Activated T-cell treated with anti-CD3 and anti-CD28 coated beads, Interleukin-2, amount 50 U/mL, for 72 hours (primary cell): Measurements from ENCODE around the gene GAS6. TPM values are rescaled to one million over a fixed set of nuclear protein-coding genes. Genes with fewer than 3 reads are reported as not detected.
"Not testable (repeated sequence)": the region's sequence is repeated elsewhere in the genome, so short reads cannot be mapped to it uniquely, and the experiment has no call there.

Experiments used
- ATAC-seq, 2 donors: fragments of 150-1000 bp; cut with Tn5 transposase; replicated peaks in 1 of 2; 2 replicates each; pipeline ENCODE4 v1.10.0; 2021; ENCODE audit warnings: moderate library complexity in 2 of 2, mild to moderate bottlenecking in 1 of 2
- DNase-seq, 2 donors: peaks; one replicate each; pipeline ENCODE4 v3.0.0; 2021 to 2022; ENCODE audit warnings: mixed read lengths in 1 of 2
- H3K27ac Mint-ChIP-seq: one replicate; pipeline ENCODE4 v1.8.0; 2022; ENCODE audit warnings: mild to moderate bottlenecking, moderate library complexity, mixed read lengths
- H3K27me3 Mint-ChIP-seq: one replicate; pipeline ENCODE4 v1.8.0; 2022; ENCODE audit warnings: low read depth, mixed read lengths
- H3K36me3 Mint-ChIP-seq, 2 donors: one replicate each; pipeline ENCODE4 v1.8.0; 2022; ENCODE audit warnings: mixed read lengths in 2 of 2, mild to moderate bottlenecking in 1 of 2; ENCODE audit not compliant: insufficient read depth in 2 of 2
- H3K4me1 Mint-ChIP-seq: one replicate; pipeline ENCODE4 v1.8.0; 2022; ENCODE audit warnings: low read depth, mixed read lengths
- H3K4me3 Mint-ChIP-seq, 2 donors: one replicate each; pipeline ENCODE4 v1.8.0; 2022; ENCODE audit warnings: mild to moderate bottlenecking in 2 of 2, mixed read lengths in 2 of 2, moderate library complexity in 2 of 2
- H3K9me3 Mint-ChIP-seq, 2 donors: one replicate each; pipeline ENCODE4 v1.8.0; 2022; ENCODE audit warnings: mixed read lengths in 2 of 2
- total RNA-seq, 2 donors: library from RNA; stranded (reverse); gene quantifications; one replicate each; pipeline ENCODE4 v1.2.3, GENCODE V29; 2022

GAS6 gene
- total RNA-seq, 2 donors from 2014 or later, result 0.46 to 1.5 TPM

- DNase-seq (no peak), ATAC-seq (no peak)
- H3K9me3 Mint-ChIP-seq, result peaks cover 3% of the 10 kb centered on the region in 2 donors
- H3K4me3 Mint-ChIP-seq, result no peak overlapping the region
- H3K27ac Mint-ChIP-seq, result no peak overlapping the region
- peaks cover 12% of the 10 kb centered on the region for H3K27me3 Mint-ChIP-seq
- H3K36me3 Mint-ChIP-seq, result peaks cover 0 to 5% of the 10 kb centered on the region in 2 donors
- H3K4me1 Mint-ChIP-seq, result peaks cover 36% of the 10 kb centered on the region
Observed at GRCh38 chr13:113841353-113841650, 22.6 kb downstream of the GAS6 start.

GRCh38 chr13:113840541-113841352 lies 23.1 kb downstream of the GAS6 start:
- H3K9me3 Mint-ChIP-seq, result peaks cover 3% of the 10 kb centered on the region in 2 donors
- H3K27ac Mint-ChIP-seq, result no peak overlapping the region
- DNase-seq (no peak), ATAC-seq (no peak)
- peaks cover 0 to 5% of the 10 kb centered on the region in 2 donors for H3K36me3 Mint-ChIP-seq
- no peak overlapping the region for H3K4me3 Mint-ChIP-seq
- peaks cover 30% of the 10 kb centered on the region for H3K4me1 Mint-ChIP-seq
- peaks cover 12% of the 10 kb centered on the region for H3K27me3 Mint-ChIP-seq

DNA sequence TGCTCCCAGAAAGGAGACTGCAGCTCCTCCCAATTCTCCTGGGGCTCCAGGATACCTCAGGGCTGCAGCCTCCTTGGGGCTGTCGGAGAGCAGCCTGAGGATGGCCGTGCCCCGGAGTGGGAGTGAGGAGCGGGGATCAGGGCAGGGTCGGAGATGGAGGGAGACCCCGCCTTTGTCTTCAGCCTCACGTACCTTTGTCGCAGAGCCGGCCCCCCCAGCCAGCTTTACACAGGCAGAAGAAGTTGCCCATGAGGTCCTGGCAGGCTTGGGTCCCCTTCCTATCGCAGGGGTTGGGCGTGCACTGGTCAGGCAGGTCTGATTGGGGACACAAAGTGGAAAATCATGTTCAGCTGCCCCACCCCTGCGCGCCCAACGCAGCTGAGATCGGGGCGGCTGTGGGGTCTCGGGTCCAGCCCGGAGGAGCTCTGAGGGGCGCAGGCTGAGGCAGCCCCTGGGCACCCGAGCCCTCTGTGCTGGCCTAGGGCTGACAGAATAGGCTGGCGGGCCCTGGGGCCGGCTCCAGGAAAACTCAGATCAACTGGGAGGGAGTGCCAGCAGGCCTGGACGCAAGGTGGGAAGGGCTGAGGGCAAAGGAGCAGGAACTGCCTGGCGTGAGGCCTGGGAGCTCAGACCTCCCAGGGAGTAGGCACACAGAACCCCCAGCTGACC lies 24.2 kb downstream of the GAS6 start:
- Mint-ChIP-seq H3K27me3 (peaks cover 11% of the 10 kb centered on the region), H3K27ac (no peak overlapping the region), H3K36me3 (peaks cover 0 to 5% of the 10 kb centered on the region in 2 donors), H3K9me3 (peaks cover 3% of the 10 kb centered on the region in 2 donors), H3K4me3 (no peak overlapping the region), H3K4me1 (peaks cover 19% of the 10 kb centered on the region)
- DNase-seq (no peak), ATAC-seq (no peak)

DNA sequence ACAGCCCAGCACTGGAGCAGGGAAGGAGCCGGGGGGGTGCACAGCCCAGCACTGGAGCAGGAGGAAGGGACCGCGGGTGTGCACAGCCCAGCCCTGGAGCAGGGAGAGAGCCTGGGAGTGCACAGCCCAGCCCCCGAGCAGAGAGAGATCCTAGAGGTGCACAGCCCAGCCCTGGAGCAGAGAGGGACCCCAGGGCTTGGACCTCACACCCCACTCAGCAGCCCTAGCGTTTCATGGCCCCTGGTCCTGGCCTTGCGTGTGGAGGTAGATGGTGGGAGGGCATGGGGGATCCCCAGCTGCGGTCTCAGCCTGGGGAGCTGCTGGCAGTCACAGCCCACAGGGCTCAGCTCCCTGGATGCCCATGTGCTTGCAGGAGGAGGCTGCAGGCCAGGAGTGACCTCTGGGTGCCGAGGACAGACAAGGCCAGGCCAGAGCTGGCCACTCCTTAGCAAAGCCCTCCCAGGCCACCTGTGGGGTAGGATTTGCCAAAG lies 25.1 kb downstream of the GAS6 start:
- H3K9me3 Mint-ChIP-seq, result peaks cover 3% of the 10 kb centered on the region in 2 donors
- DNase-seq, result no peak
- no peak overlapping the region for H3K4me3 Mint-ChIP-seq

DNA sequence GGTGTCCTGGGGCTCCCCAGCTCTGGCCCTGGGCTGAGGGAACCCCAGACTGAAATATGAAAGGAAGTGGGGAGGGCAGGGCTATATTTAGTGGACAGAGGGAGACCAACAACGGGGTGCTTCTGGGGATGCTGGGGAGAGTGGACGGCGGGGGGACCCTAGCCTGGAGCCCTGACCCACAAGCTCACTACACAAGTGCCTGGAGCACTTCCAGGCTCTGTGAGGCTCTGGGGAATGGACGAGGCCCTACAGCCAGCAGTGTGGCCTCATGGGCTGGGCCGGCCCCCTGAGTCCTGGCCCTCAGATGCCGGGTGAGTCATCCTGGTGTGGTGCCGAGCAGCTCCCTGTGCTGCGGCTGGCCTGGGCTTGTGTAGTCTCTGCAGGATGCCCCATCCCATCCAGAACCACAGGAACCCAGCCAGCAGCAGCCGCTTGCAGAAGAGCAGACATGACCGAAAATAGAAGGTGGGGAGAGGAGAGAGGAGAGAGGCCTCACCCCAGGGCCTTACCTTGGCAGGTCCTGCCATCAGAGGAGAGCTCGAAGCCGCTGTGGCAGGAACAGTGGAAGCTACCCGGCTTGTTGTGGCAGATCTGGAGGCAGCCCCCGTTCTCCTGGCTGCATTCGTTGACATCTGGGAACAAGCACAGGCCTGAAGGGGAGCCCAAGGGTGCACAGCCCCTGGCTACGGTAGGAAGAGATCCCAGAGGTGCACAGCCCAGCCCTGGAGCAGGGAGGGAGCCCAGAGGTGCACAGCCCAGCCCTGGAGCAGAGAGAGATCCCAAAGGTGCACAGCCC lies 26.1 kb downstream of the GAS6 start:
- Mint-ChIP-seq H3K9me3 (peaks cover 3% of the 10 kb centered on the region in 2 donors), H3K4me1 (peaks cover 17% of the 10 kb centered on the region), H3K27me3 (no peaks in the 10 kb centered on the region), H3K27ac (no peak overlapping the region), H3K4me3 (no peak overlapping the region), H3K36me3 (peaks cover 0 to 5% of the 10 kb centered on the region in 2 donors)
- no peak for DNase-seq
- ATAC-seq, result peak in 1 of 2 donors; percentile 19

More for the DNA sequence above, 25.1 kb downstream of the GAS6 start:
- peaks cover 0 to 5% of the 10 kb centered on the region in 2 donors for H3K36me3 Mint-ChIP-seq
- H3K27ac Mint-ChIP-seq, result no peak overlapping the region
- H3K27me3 Mint-ChIP-seq, result peaks cover 1% of the 10 kb centered on the region
- H3K4me1 Mint-ChIP-seq, result peaks cover 17% of the 10 kb centered on the region
- ATAC-seq, result no peak

DNA sequence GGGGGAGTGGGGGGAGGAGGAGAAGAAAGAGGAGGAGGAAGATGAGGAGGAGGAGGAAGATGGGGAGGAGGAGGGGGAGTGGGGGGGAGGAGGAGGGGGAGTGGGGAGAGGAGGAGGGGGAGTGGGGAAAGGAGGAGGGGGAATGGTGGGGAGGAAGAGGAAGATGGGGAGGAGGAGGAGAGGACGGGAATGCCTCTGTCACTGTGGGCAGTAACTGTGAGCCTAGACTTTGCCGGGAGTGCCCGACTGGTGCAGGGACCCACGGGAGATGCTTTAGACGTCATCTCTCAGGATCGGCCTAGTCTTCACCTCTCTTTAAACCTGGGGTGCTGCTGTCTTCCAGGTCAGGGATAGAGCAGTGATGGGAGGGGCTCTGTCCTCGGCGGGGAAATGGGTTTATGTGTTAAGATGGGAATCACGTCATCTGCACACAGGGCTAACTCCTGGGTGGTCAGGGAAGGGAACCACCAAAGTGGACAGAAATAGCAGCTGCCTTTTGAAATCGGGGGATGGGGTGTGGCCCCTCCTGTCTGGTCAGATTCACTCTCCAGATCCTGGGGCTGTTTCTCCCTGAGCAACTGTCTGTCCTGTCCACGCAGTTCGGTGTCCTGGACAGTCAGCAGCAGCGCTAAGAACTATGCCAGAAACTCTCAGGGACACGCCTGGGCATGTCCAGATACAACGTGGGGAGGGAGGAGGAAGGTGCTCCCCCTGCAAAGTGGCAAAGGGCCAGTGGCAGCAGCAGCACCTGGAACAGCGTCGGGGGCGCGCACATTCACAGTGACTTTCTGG lies 26.9 kb downstream of the GAS6 start:
- Mint-ChIP-seq H3K27me3 (no peaks in the 10 kb centered on the region), H3K4me3 (no peak overlapping the region), H3K36me3 (peaks cover 0 to 3% of the 10 kb centered on the region in 2 donors), H3K27ac (peak overlapping the region; percentile 24), H3K4me1 (peaks cover 13% of the 10 kb centered on the region), H3K9me3 (peaks cover 2% of the 10 kb centered on the region in 2 donors)
- ATAC-seq (peak; percentile 25 to 31), DNase-seq (no peak)

DNA sequence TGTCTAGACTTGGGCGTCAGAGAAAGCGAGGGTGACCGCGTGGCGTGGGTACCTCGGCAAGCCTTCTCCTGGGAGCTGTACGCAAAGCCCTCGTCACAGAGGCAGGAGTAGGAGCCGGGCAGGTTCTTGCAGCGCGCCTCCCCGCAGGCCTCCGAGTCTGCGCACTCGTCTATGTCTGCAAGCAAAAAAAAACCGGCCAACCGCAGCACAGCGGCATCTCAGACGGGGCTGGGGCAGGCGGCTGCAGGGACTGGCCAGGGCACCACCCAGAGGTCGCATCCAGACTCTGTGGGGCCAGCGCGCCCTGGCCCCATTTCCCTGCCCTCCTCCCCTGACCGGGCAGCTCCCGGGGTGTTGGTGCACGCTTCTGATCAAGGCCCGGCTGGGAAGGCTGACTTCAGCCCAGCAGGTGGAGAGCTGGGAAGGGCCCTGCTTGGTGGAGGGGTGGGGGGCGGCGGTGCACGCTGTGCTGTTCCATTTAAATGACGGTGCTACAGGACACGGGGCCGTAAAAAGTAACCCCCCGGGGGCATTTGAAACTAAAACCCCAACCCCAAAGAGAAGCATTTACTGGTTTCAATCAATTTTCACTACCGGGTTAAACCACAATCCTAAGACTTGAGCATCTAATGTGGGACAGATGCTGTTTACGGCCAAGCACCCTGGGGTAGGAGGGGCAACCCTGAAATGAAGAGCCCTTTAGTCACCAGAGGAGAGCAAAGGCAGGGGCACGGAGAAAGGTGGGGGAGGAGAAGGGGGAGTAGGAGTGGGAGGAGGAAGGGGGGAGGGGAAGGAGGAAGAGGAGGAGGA lies 28.2 kb downstream of the GAS6 start:
- no peak overlapping the region for H3K4me3 Mint-ChIP-seq
- DNase-seq (no peak), ATAC-seq (no peak)
- H3K4me1 Mint-ChIP-seq, result peaks cover 11% of the 10 kb centered on the region
- H3K9me3 Mint-ChIP-seq, result no peaks in the 10 kb centered on the region
- no peaks in the 10 kb centered on the region for H3K36me3 Mint-ChIP-seq
- no peaks in the 10 kb centered on the region for H3K27me3 Mint-ChIP-seq
- H3K27ac Mint-ChIP-seq, result no peak overlapping the region

GRCh38 chr13:113834496-113835200 lies 29.2 kb downstream of the GAS6 start:
- no peaks in the 10 kb centered on the region for H3K9me3 Mint-ChIP-seq
- H3K27ac Mint-ChIP-seq, result no peak overlapping the region
- no peak for ATAC-seq
- H3K36me3 Mint-ChIP-seq, result no peaks in the 10 kb centered on the region
- peaks cover 11% of the 10 kb centered on the region for H3K4me1 Mint-ChIP-seq
- no peaks in the 10 kb centered on the region for H3K27me3 Mint-ChIP-seq
- no peak for DNase-seq
- no peak overlapping the region for H3K4me3 Mint-ChIP-seq

- not testable (repeated sequence) for H3K27ac Mint-ChIP-seq, H3K36me3 Mint-ChIP-seq, H3K27me3 Mint-ChIP-seq, DNase-seq, H3K4me3 Mint-ChIP-seq, ATAC-seq, H3K9me3 Mint-ChIP-seq
- H3K4me1 Mint-ChIP-seq, result peaks cover 11% of the 10 kb centered on the region
Observed at GRCh38 chr13:113834006-113834405, 29.9 kb downstream of the GAS6 start.

GRCh38 chr13:113833111-113833830 lies 30.6 kb downstream of the GAS6 start:
- ATAC-seq (no peak), DNase-seq (no peak)
- no peaks in the 10 kb centered on the region for H3K9me3 Mint-ChIP-seq
- no peaks in the 10 kb centered on the region for H3K36me3 Mint-ChIP-seq
- H3K4me3 Mint-ChIP-seq, result no peak overlapping the region
- no peak overlapping the region for H3K27ac Mint-ChIP-seq
- H3K27me3 Mint-ChIP-seq, result no peaks in the 10 kb centered on the region
- peaks cover 11% of the 10 kb centered on the region for H3K4me1 Mint-ChIP-seq

GRCh38 chr13:113832631-113833030 lies 31.2 kb downstream of the GAS6 start:
- peaks cover 9% of the 10 kb centered on the region for H3K4me1 Mint-ChIP-seq
- H3K27me3 Mint-ChIP-seq, result no peaks in the 10 kb centered on the region
- H3K9me3 Mint-ChIP-seq, result no peaks in the 10 kb centered on the region
- ATAC-seq (no peak), DNase-seq (no peak)
- no peak overlapping the region for H3K4me3 Mint-ChIP-seq
- no peak overlapping the region for H3K27ac Mint-ChIP-seq
- H3K36me3 Mint-ChIP-seq, result no peaks in the 10 kb centered on the region
